BJ (cell line): ENCODE measurements around the gene GALNTL6. TPM values are rescaled to one million over a fixed set of nuclear protein-coding genes. Genes with fewer than 3 reads are reported as not detected.

ENCODE experiments used
- CTCF ChIA-PET: fragments of 350-600 bp; formaldehyde crosslinking; extraction: SDS; loops from one replicate; lab custom pipeline; 2021; ENCODE audit warnings: antibody characterized with exemption, inconsistent platforms; lab: Yijun Ruan, JAX
- POLR2A ChIA-PET: fragments of 300-600 bp; sonication (Branson Sonifier 250); formaldehyde crosslinking; extraction: SDS; loops from one replicate; lab custom pipeline; 2021; ENCODE audit warnings: antibody characterized with exemption; lab: Charles Lee
- DNase-seq: peaks from one replicate; pipeline ENCODE4 v3.0.0-alpha.2; 2011; ENCODE audit warnings: low read depth
- H3K27me3 ChIP-seq: 2 replicates; pipeline ENCODE4 v1.6.0; 2011; ENCODE audit warnings: low read length; ENCODE audit not compliant: control insufficient read depth, insufficient read depth
- H3K36me3 ChIP-seq: 2 replicates; pipeline ENCODE4 v1.5.1; 2011; ENCODE audit warnings: low read length; ENCODE audit not compliant: control insufficient read depth, insufficient read depth
- H3K4me3 ChIP-seq: 2 replicates; pipeline ENCODE4 v1.5.1; 2011; ENCODE audit warnings: low read depth, mild to moderate bottlenecking, control low read depth, low read length
- CTCF ChIP-seq: IDR thresholded peaks from 2 replicates; pipeline ENCODE4 v1.5.1; 2011; ENCODE audit warnings: low read depth, mild to moderate bottlenecking, control low read depth, inconsistent platforms, low read length, moderate library complexity; ENCODE audit not compliant: insufficient read depth
- polyA plus RNA-seq: library from polyadenylated mRNA; depleted of rRNA; stranded (reverse); fragments of >200 nt; gene quantifications from 2 replicates; pipeline ENCODE4 v1.2.3, GENCODE V29; 2011

Gene GALNTL6
- polyA plus RNA-seq, 1 experiment: 0.02 TPM

GRCh38 chr4:172018358-172018757, 205.2 kb downstream of the GALNTL6 start:
- Histone ChIP-seq H3K27me3 (no peaks in the 10 kb centered on the region), H3K36me3 (no peaks in the 10 kb centered on the region), H3K4me3 (no peak overlapping the region)
- TF ChIP-seq CTCF: no peak
- POLR2A ChIA-PET: no interaction called here
- CTCF ChIA-PET: no interaction called here
- no peak for DNase-seq

DNA sequence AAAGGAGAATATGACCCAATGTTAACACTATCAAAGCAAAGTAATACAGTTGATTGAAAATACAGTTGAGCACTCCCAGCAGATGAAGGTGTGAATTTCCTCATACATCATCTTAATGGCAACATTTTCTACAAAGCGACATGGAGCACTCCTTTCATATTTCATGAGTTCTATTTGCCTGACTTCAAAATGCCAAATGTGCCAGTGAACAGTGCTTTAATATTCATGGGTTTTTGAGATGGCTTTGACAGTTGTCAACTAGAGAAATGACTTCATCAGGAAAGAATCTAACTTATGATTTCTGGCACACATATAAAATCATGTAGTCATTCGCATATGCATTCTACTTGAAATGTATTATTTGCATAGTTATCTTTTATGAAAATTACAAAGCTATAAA, 222.4 kb downstream of the GALNTL6 start:
- CTCF ChIA-PET: no interaction called here
- POLR2A ChIA-PET: no interaction called here
- Histone ChIP-seq H3K36me3 (no peaks in the 10 kb centered on the region), H3K4me3 (no peak overlapping the region), H3K27me3 (no peaks in the 10 kb centered on the region)
- no peak for TF ChIP-seq CTCF
- DNase-seq: no peak

DNA sequence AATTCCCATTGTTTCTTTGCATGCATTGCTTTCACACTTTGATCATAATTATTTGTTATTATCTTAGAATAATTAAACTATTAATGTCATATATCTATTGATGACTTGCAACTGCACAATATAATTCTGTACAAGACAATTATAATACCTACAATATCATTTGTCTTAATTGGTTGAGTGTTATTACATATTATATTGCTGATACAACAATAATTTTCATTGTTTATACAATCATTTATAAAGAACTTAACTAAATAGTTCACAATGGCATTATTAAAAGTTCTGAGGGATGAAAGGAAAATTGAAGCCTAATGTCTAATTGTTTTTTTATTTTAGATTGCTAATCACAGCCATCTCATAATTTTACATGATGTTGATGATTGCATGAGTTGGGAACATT, 227.6 kb downstream of the GALNTL6 start:
- TF ChIP-seq CTCF: no peak
- CTCF ChIA-PET: no interaction called here

GRCh38 chr4:172042714-172043114, 229.5 kb downstream of the GALNTL6 start:
- H3K36me3 ChIP-seq: no peaks in the 10 kb centered on the region
- TF ChIP-seq CTCF: no peak
- H3K27me3 ChIP-seq: no peaks in the 10 kb centered on the region
- ChIA-PET CTCF (interaction anchor here (0.5 kb wide), 1 partner anchor 10 kb away, joined by 3 read pairs; no protein-coding TSS in a partner anchor), POLR2A (no interaction called here)
- no peak overlapping the region for H3K4me3 ChIP-seq
- DNase-seq: no peak

More for the DNA sequence above, 227.6 kb downstream of the GALNTL6 start:
- Histone ChIP-seq H3K4me3 (no peak overlapping the region), H3K36me3 (no peaks in the 10 kb centered on the region), H3K27me3 (no peaks in the 10 kb centered on the region)
- DNase-seq: no peak
- POLR2A ChIA-PET: no interaction called here

GRCh38 chr4:172045981-172046380, 232.8 kb downstream of the GALNTL6 start:
- H3K27me3 ChIP-seq: no peaks in the 10 kb centered on the region
- CTCF ChIA-PET: no interaction called here
- no peaks in the 10 kb centered on the region for H3K36me3 ChIP-seq

More at GRCh38 chr4:172045981-172046380, 232.8 kb downstream of the GALNTL6 start:
- H3K4me3 ChIP-seq: no peak overlapping the region
- no peak for TF ChIP-seq CTCF
- POLR2A ChIA-PET: no interaction called here
- DNase-seq: no peak
